HepG2 (cell line): ENCODE results near the gene TPD52L2. TPM values are rescaled to one million over a fixed set of nuclear protein-coding genes. Genes with fewer than 3 reads are reported as not detected.

Source experiments
- AGO2 ChIP-seq: fragments of 200-400 bp; formaldehyde crosslinking; optimal IDR thresholded peaks from 2 replicates; pipeline ENCODE3; 2017; ENCODE audit warnings: mild to moderate bottlenecking, low read depth, low read length, moderate library complexity
- CBX5 ChIP-seq: sonication (generic); formaldehyde crosslinking; IDR thresholded peaks from 2 replicates; pipeline ENCODE4 v1.4.0; 2020; ENCODE audit warnings: missing genetic modification reagents, borderline replicate concordance
- EEA1 ChIP-seq: sonication (generic); formaldehyde crosslinking; IDR thresholded peaks from 2 replicates; pipeline ENCODE4 v1.5.1; 2020; ENCODE audit warnings: mild to moderate bottlenecking, missing genetic modification reagents, borderline replicate concordance
- HNF4G ChIP-seq, 2 experiments: sonication (generic) in 1 of 2; formaldehyde crosslinking in 1 of 2; IDR thresholded peaks; 2 replicates each; pipeline versions ENCODE4 v1.4.0 to v1.6.1; 2011 to 2020; ENCODE audit warnings: borderline replicate concordance in 2 of 2, low read depth in 2 of 2, mild to moderate bottlenecking in 2 of 2, low read length in 1 of 2, missing genetic modification reagents in 1 of 2, moderate library complexity in 1 of 2
- KDM3A ChIP-seq: IDR thresholded peaks from 2 replicates; pipeline ENCODE4 v1.6.1; 2018; ENCODE audit warnings: low read depth, missing compliant biosample characterization
- MYNN ChIP-seq: sonication (generic); formaldehyde crosslinking; IDR thresholded peaks from 2 replicates; pipeline ENCODE4 v1.4.0; 2020; ENCODE audit warnings: mild to moderate bottlenecking, low read depth, missing genetic modification reagents
- NFE2L1 ChIP-seq: sonication (generic); formaldehyde crosslinking; IDR thresholded peaks from 2 replicates; pipeline ENCODE4 v1.4.0; 2020; ENCODE audit warnings: missing genetic modification reagents, mild to moderate bottlenecking, borderline replicate concordance
- NKX3-1 ChIP-seq: sonication (generic); formaldehyde crosslinking; IDR thresholded peaks from 2 replicates; pipeline ENCODE4 v1.5.0; 2020; ENCODE audit warnings: missing genetic modification reagents
- PAF1 ChIP-seq: IDR thresholded peaks from 2 replicates; pipeline ENCODE4 v1.6.1; 2016; ENCODE audit warnings: missing genetic modification reagents, missing compliant biosample characterization
- PHF8 ChIP-seq: sonication (generic); formaldehyde crosslinking; IDR thresholded peaks from 2 replicates; pipeline ENCODE4 v1.5.0; 2020; ENCODE audit warnings: missing genetic modification reagents
- PTBP1 ChIP-seq: fragments of 200-400 bp; formaldehyde crosslinking; IDR thresholded peaks from 2 replicates; pipeline ENCODE4 v1.6.1; 2018; ENCODE audit warnings: low read length, low read depth; ENCODE audit not compliant: poor library complexity, severe bottlenecking
- RBM39 ChIP-seq: fragments of 200-400 bp; formaldehyde crosslinking; IDR thresholded peaks from one replicate; pipeline ENCODE4 v1.6.1; 2018; ENCODE audit warnings: antibody characterized with exemption, mild to moderate bottlenecking, low read depth, low read length; ENCODE audit not compliant: poor library complexity, severe bottlenecking
- RFXAP ChIP-seq: sonication (generic); formaldehyde crosslinking; IDR thresholded peaks from 2 replicates; pipeline ENCODE4 v1.4.0; 2020; ENCODE audit warnings: missing genetic modification reagents, borderline replicate concordance
- SALL1 ChIP-seq: sonication (generic); formaldehyde crosslinking; IDR thresholded peaks from 2 replicates; pipeline ENCODE4 v1.8.0; 2022; ENCODE audit warnings: mild to moderate bottlenecking, missing genetic modification reagents
- SAP130 ChIP-seq: IDR thresholded peaks from 2 replicates; pipeline ENCODE4 v1.6.1; 2016; ENCODE audit warnings: low read depth
- SCMH1 ChIP-seq: sonication (generic); formaldehyde crosslinking; IDR thresholded peaks from 2 replicates; pipeline ENCODE4 v1.9.0; 2021; ENCODE audit warnings: missing genetic modification reagents, mild to moderate bottlenecking, borderline replicate concordance
- SMARCE1 ChIP-seq: fragments of 450-650 bp; IDR thresholded peaks from 2 replicates; pipeline ENCODE4 v1.6.1; 2017; ENCODE audit warnings: borderline replicate concordance
- SOX6 ChIP-seq, 2 experiments: fragments of 450-650 bp in 1 of 2; sonication (generic) in 1 of 2; formaldehyde crosslinking in 1 of 2; IDR thresholded peaks; 2 replicates each; pipeline versions ENCODE4 v1.4.0 to v1.6.1; 2017 to 2020; ENCODE audit warnings: antibody characterized with exemption in 1 of 2, mild to moderate bottlenecking in 1 of 2, missing genetic modification reagents in 1 of 2
- THYN1 ChIP-seq: sonication (generic); formaldehyde crosslinking; IDR thresholded peaks from 2 replicates; pipeline ENCODE4 v1.8.1; 2023; ENCODE audit warnings: low read depth, mild to moderate bottlenecking, moderate library complexity, missing genetic modification reagents, borderline replicate concordance
- XBP1 ChIP-seq: sonication (generic); formaldehyde crosslinking; IDR thresholded peaks from 2 replicates; pipeline ENCODE4 v1.5.0; 2020; ENCODE audit warnings: missing genetic modification reagents
- ZKSCAN1 ChIP-seq: fragments of 150-350 bp; IDR thresholded peaks from 2 replicates; pipeline ENCODE4 v1.6.1; 2014; ENCODE audit warnings: low read length
- ZMYM3 ChIP-seq: sonication (generic); formaldehyde crosslinking; IDR thresholded peaks from 2 replicates; pipeline ENCODE4 v1.5.1; 2020; ENCODE audit warnings: mild to moderate bottlenecking, missing genetic modification reagents
- ZNF143 ChIP-seq: sonication (generic); formaldehyde crosslinking; IDR thresholded peaks from 2 replicates; pipeline ENCODE4 v1.4.0; 2020; ENCODE audit warnings: missing genetic modification reagents
- ZNF20 ChIP-seq: sonication (generic); formaldehyde crosslinking; IDR thresholded peaks from 2 replicates; pipeline ENCODE4 v1.4.0; 2020; ENCODE audit warnings: mild to moderate bottlenecking, moderate library complexity, missing genetic modification reagents
- ZNF205 ChIP-seq: IDR thresholded peaks from 2 replicates; pipeline ENCODE4 v1.6.1; 2018; ENCODE audit warnings: missing biosample characterization, missing genetic modification reagents
- ZNF251 ChIP-seq: sonication (generic); formaldehyde crosslinking; IDR thresholded peaks from 2 replicates; pipeline ENCODE4 v1.9.0; 2021; ENCODE audit warnings: mild to moderate bottlenecking, missing genetic modification reagents
- ZNF772 ChIP-seq: sonication (generic); formaldehyde crosslinking; IDR thresholded peaks from 2 replicates; pipeline ENCODE4 v1.5.0; 2020; ENCODE audit warnings: mild to moderate bottlenecking, missing genetic modification reagents
- ZNF790 ChIP-seq: sonication (generic); formaldehyde crosslinking; IDR thresholded peaks from 2 replicates; pipeline ENCODE4 v1.8.0; 2022; ENCODE audit warnings: missing genetic modification reagents, mild to moderate bottlenecking, borderline replicate concordance
- ZSCAN9 ChIP-seq: IDR thresholded peaks from 2 replicates; pipeline ENCODE4 v1.6.1; 2016; ENCODE audit warnings: borderline replicate concordance
- polyA plus RNA-seq, 8 experiments: library from polyadenylated mRNA; depleted of rRNA in 3 of 8; stranded (reverse) in 7 of 8; unstranded in 1 of 8; fragments of >200 nt; fragmentation: Illumina TruSeq in 4 of 8; extraction: Trizol in 4 of 8; gene quantifications; 2 replicates each; pipeline versions ENCODE4 v1.2.1 to v1.2.3, GENCODE V29; 2011 to 2016; ENCODE audit warnings: low read depth in 4 of 8, missing spikeins in 1 of 8, mixed read lengths in 1 of 8; ENCODE audit not compliant: insufficient read depth in 1 of 8
- total RNA-seq, 5 experiments: library from RNA; depleted of rRNA; stranded (reverse); fragments of >200 nt; fragmentation: Illumina TruSeq; extraction: Trizol; gene quantifications; 2 replicates each; pipeline ENCODE4 v1.2.3, GENCODE V29; 2016; ENCODE audit warnings: low read depth in 1 of 5
- TF ChIP-seq, protein P1 (sequence below): sonication (generic); formaldehyde crosslinking; IDR thresholded peaks from 2 replicates; pipeline ENCODE4 v1.4.0; 2020; ENCODE audit warnings: mild to moderate bottlenecking, missing genetic modification reagents
- TF ChIP-seq, protein P2 (sequence below): sonication (generic); formaldehyde crosslinking; IDR thresholded peaks from 2 replicates; pipeline ENCODE4 v1.8.1; 2023; ENCODE audit warnings: mild to moderate bottlenecking, missing genetic modification reagents

The TPD52L2 gene
- total and polyA plus RNA-seq, 2 of the 13 experiments (the other 11 are each of a cell fraction or from before 2014, with no cell fraction given) = 156 to 184 TPM

- TF ChIP-seq ZNF205 (CRISPR knock-in tag) = peak; percentile 32
- TF ChIP-seq EEA1 (CRISPR knock-in tag) = peak; percentile 97
- no peak for TF ChIP-seq SMARCE1
- peak; percentile 98 for TF ChIP-seq RFXAP (CRISPR knock-in tag)
- no peak; the same call in 1 of the 2 replicates for TF ChIP-seq ZMYM3
- TF ChIP-seq ZKSCAN1 = no peak
- TF ChIP-seq MYNN = peak; percentile 31; the same call in 1 of the 2 replicates
- peak; percentile 83; the same call in 1 of the 2 replicates for TF ChIP-seq THYN1 (CRISPR knock-in tag)
- TF ChIP-seq ZNF790 (CRISPR knock-in tag) = peak; percentile 98; the same call in 1 of the 2 replicates
- TF ChIP-seq, protein P1, sequence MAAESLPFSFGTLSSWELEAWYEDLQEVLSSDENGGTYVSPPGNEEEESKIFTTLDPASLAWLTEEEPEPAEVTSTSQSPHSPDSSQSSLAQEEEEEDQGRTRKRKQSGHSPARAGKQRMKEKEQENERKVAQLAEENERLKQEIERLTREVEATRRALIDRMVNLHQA (CRISPR knock-in tag) = peak; percentile 75; the same call in 1 of the 2 replicates
- no peak for TF ChIP-seq ZNF251 (CRISPR knock-in tag)
- TF ChIP-seq SCMH1 (CRISPR knock-in tag) = no peak
- TF ChIP-seq RBM39 = peak; percentile 60
- no peak for TF ChIP-seq PAF1 (CRISPR knock-in tag)
- TF ChIP-seq PTBP1 = no peak
- no peak; the same call in none of the 2 replicates for TF ChIP-seq CBX5 (CRISPR knock-in tag)
- TF ChIP-seq SOX6 (IDR thresholded peaks at IDR 0.05) = no peak
- peak; percentile 82 for TF ChIP-seq SOX6 (CRISPR knock-in tag; IDR thresholded peaks at IDR 0.05)
- TF ChIP-seq NKX3-1 (CRISPR knock-in tag) = peak; percentile 86
- peak; percentile 98 for TF ChIP-seq PHF8 (CRISPR knock-in tag)
- peak; percentile 97 for TF ChIP-seq ZNF772 (CRISPR knock-in tag)
- TF ChIP-seq, protein P2, sequence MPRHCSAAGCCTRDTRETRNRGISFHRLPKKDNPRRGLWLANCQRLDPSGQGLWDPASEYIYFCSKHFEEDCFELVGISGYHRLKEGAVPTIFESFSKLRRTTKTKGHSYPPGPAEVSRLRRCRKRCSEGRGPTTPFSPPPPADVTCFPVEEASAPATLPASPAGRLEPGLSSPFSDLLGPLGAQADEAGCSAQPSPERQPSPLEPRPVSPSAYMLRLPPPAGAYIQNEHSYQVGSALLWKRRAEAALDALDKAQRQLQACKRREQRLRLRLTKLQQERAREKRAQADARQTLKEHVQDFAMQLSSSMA (CRISPR knock-in tag) = no peak; the same call in 1 of the 2 replicates
- TF ChIP-seq ZSCAN9 (CRISPR knock-in tag) = peak; percentile 93
- TF ChIP-seq HNF4G (IDR thresholded peaks at IDR 0.05; ENCODE audit: borderline replicate concordance, low read depth, low read length) = peak; percentile 19; the same call in 1 of the 2 replicates
- 0 out of 2 replicates have a peak, but pooled peaks have one; percentile 51 for TF ChIP-seq HNF4G (CRISPR knock-in tag; IDR thresholded peaks at IDR 0.05; ENCODE audit: borderline replicate concordance, low read depth)
- 0 out of 2 replicates have a peak, but pooled peaks have one; percentile 57 for TF ChIP-seq XBP1 (CRISPR knock-in tag)
- TF ChIP-seq KDM3A (CRISPR knock-in tag) = peak; percentile 99
- TF ChIP-seq AGO2 = peak; percentile 94
- peak; percentile 81 for TF ChIP-seq ZNF143 (CRISPR knock-in tag)
- peak; percentile 99 for TF ChIP-seq SAP130
- TF ChIP-seq SALL1 (CRISPR knock-in tag) = peak; percentile 97
- 0 out of 2 replicates have a peak, but pooled peaks have one; percentile 50 for TF ChIP-seq NFE2L1
- no peak for TF ChIP-seq ZNF20
Measured at GRCh38 chr20:63864978-63865640, at the start of gene TPD52L2 (continued).
